K562 (cell line): ENCODE data around the gene C2. TPM values are rescaled to one million over a fixed set of nuclear protein-coding genes. Genes with fewer than 3 reads are reported as not detected.

Experiments
- C11orf30 ChIP-seq: fragments of 450-650 bp; IDR thresholded peaks from 2 replicates; pipeline ENCODE4 v1.6.1; 2016; ENCODE audit warnings: low read depth, mild to moderate bottlenecking
- CTBP1 ChIP-seq: fragments of 450-650 bp; IDR thresholded peaks from 2 replicates; pipeline ENCODE4 v1.6.1; 2016; ENCODE audit warnings: borderline replicate concordance
- CXXC5 ChIP-seq: fragments of 250-450 bp; sonication (Bioruptor Pico); IDR thresholded peaks from 2 replicates; pipeline ENCODE4 v1.8.0; 2022; ENCODE audit warnings: inconsistent platforms, mild to moderate bottlenecking, moderate library complexity
- DMBX1 ChIP-seq: fragments of 250-450 bp; sonication (Bioruptor Pico); IDR thresholded peaks from 2 replicates; pipeline ENCODE4 v1.8.0; 2022; ENCODE audit warnings: inconsistent platforms, mild to moderate bottlenecking, moderate library complexity, borderline replicate concordance
- MIER1 ChIP-seq: fragments of 450-650 bp; IDR thresholded peaks from 2 replicates; pipeline ENCODE4 v1.6.1; 2016; ENCODE audit warnings: antibody characterized with exemption, mild to moderate bottlenecking, low read depth
- PHB ChIP-seq: fragments of 250-450 bp; sonication (Bioruptor Pico); IDR thresholded peaks from 2 replicates; pipeline ENCODE4 v1.5.0; 2021
- PRMT5 ChIP-seq: sonication (generic); formaldehyde crosslinking; IDR thresholded peaks from 2 replicates; pipeline ENCODE4 v1.5.0; 2020; ENCODE audit warnings: missing genetic modification reagents
- RBM25 ChIP-seq: fragments of 200-400 bp; formaldehyde crosslinking; IDR thresholded peaks from 2 replicates; pipeline ENCODE4 v1.6.1; 2018; ENCODE audit warnings: low read length, low read depth, moderate library complexity; ENCODE audit not compliant: severe bottlenecking
- RHOXF2B ChIP-seq: fragments of 250-450 bp; sonication (Bioruptor Pico); conservative IDR thresholded peaks from 2 replicates; pipeline ENCODE4 v1.5.1; 2021
- RUNX1 ChIP-seq: sonication (generic); IDR thresholded peaks from 2 replicates; pipeline ENCODE4 v1.6.1; 2016; ENCODE audit warnings: antibody characterized with exemption, low read depth
- SIRT6 ChIP-seq: IDR thresholded peaks from one replicate; pipeline ENCODE4 v1.6.1; 2012; ENCODE audit warnings: low read depth, mild to moderate bottlenecking, control low read depth, inconsistent platforms, low read length, moderate library complexity
- STAG1 ChIP-seq: sonication (generic); formaldehyde crosslinking; IDR thresholded peaks from 2 replicates; pipeline ENCODE4 v1.5.0; 2020; ENCODE audit warnings: missing genetic modification reagents, borderline replicate concordance
- TAF1 ChIP-seq: IDR thresholded peaks from 2 replicates; pipeline ENCODE4 v1.6.1; 2011; ENCODE audit warnings: mild to moderate bottlenecking, low read length, moderate library complexity; ENCODE audit not compliant: insufficient read depth, control insufficient read depth, severe bottlenecking; ENCODE audit errors: extremely low read depth
- TGIF2 ChIP-seq: sonication (generic); formaldehyde crosslinking; IDR thresholded peaks from 2 replicates; pipeline ENCODE4 v1.8.1; 2022; ENCODE audit warnings: mild to moderate bottlenecking, missing genetic modification reagents, moderate library complexity
- THAP12 ChIP-seq: fragments of 250-450 bp; sonication (Bioruptor Pico); IDR thresholded peaks from 2 replicates; pipeline ENCODE4 v1.9.0; 2021; ENCODE audit warnings: mild to moderate bottlenecking, inconsistent platforms
- XRCC5 ChIP-seq: fragments of 200-400 bp; formaldehyde crosslinking; IDR thresholded peaks from 2 replicates; pipeline ENCODE4 v1.6.1; 2017; ENCODE audit warnings: low read depth, mild to moderate bottlenecking, low read length
- ZNF347 ChIP-seq: fragments of 450-650 bp; formaldehyde crosslinking; IDR thresholded peaks from 2 replicates; pipeline ENCODE4 v1.4.0; 2020; ENCODE audit warnings: low read depth, mild to moderate bottlenecking, moderate library complexity
- ZNF41 ChIP-seq: fragments of 250-450 bp; sonication (Bioruptor Pico); conservative IDR thresholded peaks from 2 replicates; pipeline ENCODE4 v1.4.0; 2020; ENCODE audit warnings: mild to moderate bottlenecking
- ZNF561 ChIP-seq: fragments of 450-650 bp; formaldehyde crosslinking; conservative IDR thresholded peaks from 2 replicates; pipeline ENCODE4 v1.4.0; 2020; ENCODE audit warnings: mild to moderate bottlenecking, moderate library complexity
- polyA plus RNA-seq, 8 experiments: library from polyadenylated mRNA; depleted of rRNA in 4 of 8; stranded (reverse) in 5 of 8; unstranded in 3 of 8; fragments of >200 nt; fragmentation: Nextera tagmentation in 2 of 8; fragmentation: Illumina TruSeq in 1 of 8; extraction: Ambion mirVana in 2 of 8; extraction: Trizol in 1 of 8; gene quantifications; 2 replicates each; pipeline versions ENCODE4 v1.2.1 to v1.2.3, GENCODE V29; 2011 to 2014; ENCODE audit warnings: inconsistent platforms in 1 of 8, missing spikeins in 1 of 8
- total RNA-seq, 7 experiments: library from RNA; depleted of rRNA in 6 of 7; stranded (reverse); fragments of >200 nt in 6 of 7; fragmentation: Illumina TruSeq in 2 of 7; extraction: Trizol in 2 of 7; gene quantifications; 2 replicates each; pipeline versions ENCODE4 v1.2.1 to v1.2.3, GENCODE V29; 2011 to 2021; ENCODE audit warnings: low replicate concordance in 1 of 7
- TF ChIP-seq, protein P1 (sequence below): sonication (generic); formaldehyde crosslinking; IDR thresholded peaks from 2 replicates; pipeline ENCODE4 v1.8.1; 2023; ENCODE audit warnings: mild to moderate bottlenecking, missing genetic modification reagents
- TF ChIP-seq, protein P2 (sequence below): sonication (generic); formaldehyde crosslinking; IDR thresholded peaks from 2 replicates; pipeline ENCODE4 v1.8.0; 2022; ENCODE audit warnings: mild to moderate bottlenecking, low read depth, missing genetic modification reagents
- TF ChIP-seq, protein P3 (sequence below): fragments of 450-650 bp; IDR thresholded peaks from 2 replicates; pipeline ENCODE4 v1.6.1; 2017; ENCODE audit warnings: mild to moderate bottlenecking, moderate library complexity

C2 gene
- total and polyA plus RNA-seq, 9 of the 15 experiments (the other 6 are each of a cell fraction or from before 2014, with no cell fraction given), result 0.05 to 1.1 (median 0.39) TPM; not detected in 1

GRCh38 chr6:31971993-31972708, 44.6 kb downstream of the C2 start, which contains the start of gene DXO (continued):
- TF ChIP-seq RBM25, result no peak
- TF ChIP-seq, protein P1, sequence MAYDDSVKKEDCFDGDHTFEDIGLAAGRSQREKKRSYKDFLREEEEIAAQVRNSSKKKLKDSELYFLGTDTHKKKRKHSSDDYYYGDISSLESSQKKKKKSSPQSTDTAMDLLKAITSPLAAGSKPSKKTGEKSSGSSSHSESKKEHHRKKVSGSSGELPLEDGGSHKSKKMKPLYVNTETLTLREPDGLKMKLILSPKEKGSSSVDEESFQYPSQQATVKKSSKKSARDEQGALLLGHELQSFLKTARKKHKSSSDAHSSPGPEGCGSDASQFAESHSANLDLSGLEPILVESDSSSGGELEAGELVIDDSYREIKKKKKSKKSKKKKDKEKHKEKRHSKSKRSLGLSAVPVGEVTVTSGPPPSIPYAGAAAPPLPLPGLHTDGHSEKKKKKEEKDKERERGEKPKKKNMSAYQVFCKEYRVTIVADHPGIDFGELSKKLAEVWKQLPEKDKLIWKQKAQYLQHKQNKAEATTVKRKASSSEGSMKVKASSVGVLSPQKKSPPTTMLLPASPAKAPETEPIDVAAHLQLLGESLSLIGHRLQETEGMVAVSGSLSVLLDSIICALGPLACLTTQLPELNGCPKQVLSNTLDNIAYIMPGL (CRISPR knock-in tag), result no peak; the same call in 1 of the 2 replicates
- TF ChIP-seq SIRT6, result no peak
- TF ChIP-seq RHOXF2B (CRISPR knock-in tag), result no peak
- TF ChIP-seq RUNX1, result peak; percentile 32; the same call in 1 of the 2 replicates
- TF ChIP-seq CXXC5 (CRISPR knock-in tag), result peak; percentile 100
- TF ChIP-seq MIER1, result no peak
- no peak; the same call in 1 of the 2 replicates for TF ChIP-seq ZNF41
- TF ChIP-seq DMBX1, result no peak; the same call in 1 of the 2 replicates
- TF ChIP-seq, protein P2, sequence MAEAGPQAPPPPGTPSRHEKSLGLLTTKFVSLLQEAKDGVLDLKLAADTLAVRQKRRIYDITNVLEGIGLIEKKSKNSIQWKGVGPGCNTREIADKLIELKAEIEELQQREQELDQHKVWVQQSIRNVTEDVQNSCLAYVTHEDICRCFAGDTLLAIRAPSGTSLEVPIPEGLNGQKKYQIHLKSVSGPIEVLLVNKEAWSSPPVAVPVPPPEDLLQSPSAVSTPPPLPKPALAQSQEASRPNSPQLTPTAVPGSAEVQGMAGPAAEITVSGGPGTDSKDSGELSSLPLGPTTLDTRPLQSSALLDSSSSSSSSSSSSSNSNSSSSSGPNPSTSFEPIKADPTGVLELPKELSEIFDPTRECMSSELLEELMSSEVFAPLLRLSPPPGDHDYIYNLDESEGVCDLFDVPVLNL (CRISPR knock-in tag), result peak; percentile 66; the same call in 1 of the 2 replicates
- TF ChIP-seq TAF1, result peak; percentile 77
- TF ChIP-seq CTBP1, result peak; percentile 94
- TF ChIP-seq, protein P3, sequence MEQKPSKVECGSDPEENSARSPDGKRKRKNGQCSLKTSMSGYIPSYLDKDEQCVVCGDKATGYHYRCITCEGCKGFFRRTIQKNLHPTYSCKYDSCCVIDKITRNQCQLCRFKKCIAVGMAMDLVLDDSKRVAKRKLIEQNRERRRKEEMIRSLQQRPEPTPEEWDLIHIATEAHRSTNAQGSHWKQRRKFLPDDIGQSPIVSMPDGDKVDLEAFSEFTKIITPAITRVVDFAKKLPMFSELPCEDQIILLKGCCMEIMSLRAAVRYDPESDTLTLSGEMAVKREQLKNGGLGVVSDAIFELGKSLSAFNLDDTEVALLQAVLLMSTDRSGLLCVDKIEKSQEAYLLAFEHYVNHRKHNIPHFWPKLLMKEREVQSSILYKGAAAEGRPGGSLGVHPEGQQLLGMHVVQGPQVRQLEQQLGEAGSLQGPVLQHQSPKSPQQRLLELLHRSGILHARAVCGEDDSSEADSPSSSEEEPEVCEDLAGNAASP, result no peak
- peak; percentile 50; the same call in 1 of the 2 replicates for TF ChIP-seq PHB (CRISPR knock-in tag)
- no peak for TF ChIP-seq TGIF2
- no peak for TF ChIP-seq PRMT5 (CRISPR knock-in tag)
- no peak; the same call in 1 of the 2 replicates for TF ChIP-seq STAG1 (CRISPR knock-in tag)
- peak; percentile 68 for TF ChIP-seq THAP12 (CRISPR knock-in tag)
- no peak; the same call in 1 of the 2 replicates for TF ChIP-seq XRCC5
- TF ChIP-seq C11orf30, result peak; percentile 98
- 0 out of 2 replicates have a peak, but pooled peaks have one; percentile 58 for TF ChIP-seq ZNF347 (CRISPR knock-in tag)
- TF ChIP-seq ZNF561, result no peak
